WTC11 (cell line): Measurements from ENCODE around the gene GPC5. TPM values are rescaled to one million over a fixed set of nuclear protein-coding genes. Genes with fewer than 3 reads are reported as not detected.

ENCODE experiments used
- ATAC-seq: fragments of 200-7000 bp; cut with Tn5 transposase; 2 replicates; pipeline ENCODE4 v1.10.0; 2021; ENCODE audit warnings: mild to moderate bottlenecking, moderate library complexity
- CTCF ChIA-PET: fragments of 300-600 bp; sonication (Branson Sonifier 250); formaldehyde crosslinking; loops from one replicate; lab custom pipeline; 2021; ENCODE audit warnings: antibody characterized with exemption; lab: Charles Lee
- POLR2A ChIA-PET: fragments of 350-600 bp; sonication (Branson Sonifier 250); formaldehyde crosslinking; loops from one replicate; lab custom pipeline; 2021; ENCODE audit warnings: antibody characterized with exemption; lab: Charles Lee
- DNase-seq: peaks from one replicate; pipeline ENCODE4 v3.0.0; 2021; ENCODE audit warnings: low spot score
- H3K27ac Mint-ChIP-seq: 2 replicates; pipeline ENCODE4 v1.8.0; 2021; ENCODE audit warnings: mixed read lengths
- H3K27me3 Mint-ChIP-seq: 2 replicates; pipeline ENCODE4 v1.8.0; 2021; ENCODE audit warnings: low read depth, mild to moderate bottlenecking, moderate library complexity, mixed read lengths
- H3K36me3 Mint-ChIP-seq: 2 replicates; pipeline ENCODE4 v1.8.0; 2021; ENCODE audit warnings: mixed read lengths
- H3K4me1 Mint-ChIP-seq: 2 replicates; pipeline ENCODE4 v1.8.0; 2022; ENCODE audit warnings: mixed read lengths
- H3K4me3 Mint-ChIP-seq: 2 replicates; pipeline ENCODE4 v1.8.0; 2021; ENCODE audit warnings: mild to moderate bottlenecking, moderate library complexity, mixed read lengths
- H3K9me3 Mint-ChIP-seq: 2 replicates; pipeline ENCODE4 v1.8.0; 2021; ENCODE audit warnings: mixed read lengths
- ATF1 ChIP-seq: sonication (generic); formaldehyde crosslinking; IDR thresholded peaks from 2 replicates; pipeline ENCODE4 v1.8.1; 2023; ENCODE audit warnings: mild to moderate bottlenecking, moderate library complexity, missing genetic modification reagents
- ATF6 ChIP-seq: sonication (generic); formaldehyde crosslinking; IDR thresholded peaks from 2 replicates; pipeline ENCODE4 v1.8.1; 2023; ENCODE audit warnings: mild to moderate bottlenecking, missing genetic modification reagents
- CBFB ChIP-seq: sonication (generic); formaldehyde crosslinking; IDR thresholded peaks from 2 replicates; pipeline ENCODE4 v1.8.1; 2022; ENCODE audit warnings: mild to moderate bottlenecking, low read depth, missing genetic modification reagents
- CTCF ChIP-seq: fragments of 200-600 bp; IDR thresholded peaks from 2 replicates; pipeline ENCODE4 v1.8.0; 2022; ENCODE audit warnings: antibody characterized with exemption
- E2F1 ChIP-seq: sonication (generic); formaldehyde crosslinking; IDR thresholded peaks from 2 replicates; pipeline ENCODE4 v1.8.0; 2022; ENCODE audit warnings: mild to moderate bottlenecking, missing genetic modification reagents
- EMX1 ChIP-seq: fragments of 250-450 bp; sonication (Bioruptor Pico); IDR thresholded peaks from 2 replicates; pipeline ENCODE4 v1.8.0; 2021; ENCODE audit warnings: mild to moderate bottlenecking
- ETV6 ChIP-seq: sonication (generic); formaldehyde crosslinking; IDR thresholded peaks from 2 replicates; pipeline ENCODE4 v1.8.1; 2022; ENCODE audit warnings: mild to moderate bottlenecking, missing genetic modification reagents
- FOXJ3 ChIP-seq: sonication (generic); formaldehyde crosslinking; IDR thresholded peaks from 2 replicates; pipeline ENCODE4 v1.9.0; 2021; ENCODE audit warnings: missing genetic modification reagents, mild to moderate bottlenecking, borderline replicate concordance
- GRHL2 ChIP-seq: fragments of 250-450 bp; sonication (Bioruptor Pico); IDR thresholded peaks from 2 replicates; pipeline ENCODE4 v1.8.0; 2022; ENCODE audit warnings: mild to moderate bottlenecking, moderate library complexity; ENCODE audit not compliant: insufficient replicate concordance, severe bottlenecking
- HMGA2 ChIP-seq: fragments of 250-450 bp; sonication (Bioruptor Pico); IDR thresholded peaks from 2 replicates; pipeline ENCODE4 v1.4.0; 2021; ENCODE audit warnings: mild to moderate bottlenecking, moderate library complexity
- JAZF1 ChIP-seq: fragments of 250-450 bp; sonication (Bioruptor Pico); IDR thresholded peaks from 2 replicates; pipeline ENCODE4 v1.9.0; 2021; ENCODE audit warnings: moderate library complexity, mild to moderate bottlenecking, inconsistent platforms
- JUN ChIP-seq: sonication (generic); formaldehyde crosslinking; IDR thresholded peaks from 2 replicates; pipeline ENCODE4 v1.8.0; 2023; ENCODE audit warnings: mild to moderate bottlenecking, missing genetic modification reagents
- NR1H2 ChIP-seq: sonication (generic); formaldehyde crosslinking; IDR thresholded peaks from 2 replicates; pipeline ENCODE4 v1.9.0; 2021; ENCODE audit warnings: mild to moderate bottlenecking, moderate library complexity, missing genetic modification reagents
- OVOL2 ChIP-seq: fragments of 250-450 bp; sonication (Bioruptor Pico); IDR thresholded peaks from 2 replicates; pipeline ENCODE4 v1.9.0; 2021; ENCODE audit warnings: mild to moderate bottlenecking, borderline replicate concordance
- SMAD3 ChIP-seq: sonication (generic); formaldehyde crosslinking; IDR thresholded peaks from 2 replicates; pipeline ENCODE4 v1.8.0; 2022; ENCODE audit warnings: missing genetic modification reagents, mild to moderate bottlenecking, borderline replicate concordance
- SMAD4 ChIP-seq: sonication (generic); formaldehyde crosslinking; IDR thresholded peaks from 2 replicates; pipeline ENCODE4 v1.8.0; 2022; ENCODE audit warnings: mild to moderate bottlenecking, missing genetic modification reagents
- TCF7 ChIP-seq: sonication (generic); formaldehyde crosslinking; IDR thresholded peaks from 2 replicates; pipeline ENCODE4 v1.8.0; 2022; ENCODE audit warnings: mild to moderate bottlenecking, low read depth, missing genetic modification reagents, moderate library complexity
- ZBTB21 ChIP-seq: sonication (generic); formaldehyde crosslinking; IDR thresholded peaks from 2 replicates; pipeline ENCODE4 v1.8.1; 2023; ENCODE audit warnings: mild to moderate bottlenecking, missing genetic modification reagents, borderline replicate concordance
- ZNF138 ChIP-seq: sonication (generic); formaldehyde crosslinking; conservative IDR thresholded peaks from 2 replicates; pipeline ENCODE4 v1.8.1; 2022; ENCODE audit warnings: mild to moderate bottlenecking, moderate library complexity, missing genetic modification reagents
- ZNF425 ChIP-seq: fragments of 250-450 bp; sonication (Bioruptor Pico); conservative IDR thresholded peaks from 2 replicates; pipeline ENCODE4 v1.9.0; 2021; ENCODE audit warnings: mild to moderate bottlenecking
- ZNF671 ChIP-seq: fragments of 250-450 bp; sonication (Bioruptor Pico); IDR thresholded peaks from 2 replicates; pipeline ENCODE4 v1.8.0; 2021; ENCODE audit warnings: mild to moderate bottlenecking
- ZSCAN18 ChIP-seq: fragments of 250-450 bp; sonication (Bioruptor Pico); IDR thresholded peaks from 2 replicates; pipeline ENCODE4 v2.1.2; 2022; ENCODE audit warnings: mild to moderate bottlenecking, moderate library complexity
- total RNA-seq: library from RNA; stranded (reverse); gene quantifications from 3 replicates; pipeline ENCODE4 v1.2.3, GENCODE V29; 2021

The GPC5 gene
- total RNA-seq, 1 experiment from 2014 or later: 0.46 TPM

- DNase-seq (no peak), ATAC-seq (no peak)
- TF ChIP-seq JUN (CRISPR knock-in tag) (no peak), EMX1 (CRISPR knock-in tag) (no peak), NR1H2 (no peak), OVOL2 (CRISPR knock-in tag) (no peak), ZSCAN18 (CRISPR knock-in tag) (no peak), ATF1 (CRISPR knock-in tag) (no peak), ZNF138 (CRISPR knock-in tag) (no peak)
- no peak overlapping the region for H3K4me3 Mint-ChIP-seq
- POLR2A ChIA-PET: no interaction called here
- H3K27ac Mint-ChIP-seq: no peak overlapping the region
- CTCF ChIA-PET: no interaction called here
- no peaks in the 10 kb centered on the region for H3K27me3 Mint-ChIP-seq
- peaks cover 7% of the 10 kb centered on the region for H3K9me3 Mint-ChIP-seq
- H3K36me3 Mint-ChIP-seq: no peaks in the 10 kb centered on the region
- peaks cover 25% of the 10 kb centered on the region for H3K4me1 Mint-ChIP-seq
These were observed 366.1 kb downstream of the GPC5 start for GRCh38 chr13:91764527-91764926.

- no peak for DNase-seq
- Mint-ChIP-seq H3K4me3 (no peak overlapping the region), H3K27me3 (no peaks in the 10 kb centered on the region), H3K4me1 (peaks cover 18% of the 10 kb centered on the region)
- TF ChIP-seq TCF7 (CRISPR knock-in tag) (no peak), GRHL2 (CRISPR knock-in tag) (no peak), ZNF671 (CRISPR knock-in tag) (no peak), SMAD4 (CRISPR knock-in tag) (no peak), FOXJ3 (CRISPR knock-in tag) (no peak), CBFB (CRISPR knock-in tag) (no peak), ZBTB21 (CRISPR knock-in tag) (no peak), SMAD3 (CRISPR knock-in tag) (no peak), E2F1 (CRISPR knock-in tag) (no peak), ATF6 (CRISPR knock-in tag) (no peak), JAZF1 (CRISPR knock-in tag) (no peak), HMGA2 (CRISPR knock-in tag) (no peak), CTCF (no peak), ZNF425 (CRISPR knock-in tag) (no peak), ETV6 (no peak)
- TF ChIP-seq, all 79 proteins: peak for 0
- no peaks in the 10 kb centered on the region for H3K36me3 Mint-ChIP-seq
- H3K27ac Mint-ChIP-seq: no peak overlapping the region; the same call in 1 of the 2 replicates
- no peak for ATAC-seq
- peaks cover 11% of the 10 kb centered on the region for H3K9me3 Mint-ChIP-seq
- ChIA-PET CTCF (no interaction called here), POLR2A (no interaction called here)
These were observed 369.2 kb downstream of the GPC5 start for GRCh38 chr13:91767651-91768050.
